ENCODE results near the gene LAMB1. TPM values are rescaled to one million over a fixed set of nuclear protein-coding genes. Genes with fewer than 3 reads are reported as not detected.

Gene LAMB1
- total RNA-seq, 1 experiment from 2014 or later, result 431 TPM

DNA sequence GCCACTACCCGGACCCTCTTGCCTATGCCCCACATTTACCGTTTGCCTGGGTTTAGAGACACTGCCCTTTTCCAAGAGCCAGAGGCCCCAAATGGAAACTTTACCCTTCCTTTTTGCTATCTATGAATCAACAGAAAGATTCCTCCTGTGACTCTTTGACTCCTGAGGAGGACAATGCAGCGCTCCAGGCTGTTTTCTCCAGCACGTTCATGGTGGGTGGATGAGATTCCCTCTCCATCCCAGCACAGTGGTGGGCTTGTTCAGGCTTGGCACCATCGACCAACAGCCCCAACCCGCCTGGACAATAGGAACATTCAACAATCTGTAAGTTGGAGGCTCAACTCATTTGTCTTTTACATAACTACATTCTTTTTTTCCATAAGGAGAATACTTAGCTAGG, 56.1 kb downstream of the LAMB1 start:
- Histone ChIP-seq H3K27me3 (replicated peaks; ENCODE audit: control insufficient read depth, insufficient read depth, low read length) (no peaks in the 10 kb centered on the region), H3K36me3 (ENCODE audit: control insufficient read depth, insufficient read depth, low read length) (peaks cover 11% of the 10 kb centered on the region), H3K4me1 (peaks cover 39% of the 10 kb centered on the region), H3K4me3 (ENCODE audit: low read depth, low read length) (no peak overlapping the region), H3K9me3 (no peaks in the 10 kb centered on the region)
- no TSS peak for BruUV-seq (replicated peaks)
- DNase-seq, result no peak
- no peak for TF ChIP-seq CTCF (IDR thresholded peaks at IDR 0.05; ENCODE audit: insufficient read depth in 1 of 2, low read depth in 1 of 2, low read length in 1 of 2, severe bottlenecking in 1 of 2, unreplicated experiment in 1 of 2)
- intact Hi-C loops (cut with micrococcal nuclease; ENCODE audit: unreplicated experiment), result no loop called here
- peaks cover 98% of the 10 kb centered on the region for H3K36me3 Mint-ChIP-seq (ENCODE audit: insufficient read depth, unreplicated experiment)
- peaks cover 52% of the 10 kb centered on the region for H3K4me1 Mint-ChIP-seq (ENCODE audit: low read depth, unreplicated experiment)
- H3K4me3 Mint-ChIP-seq (ENCODE audit: unreplicated experiment), result no peak overlapping the region
- H3K9me3 Mint-ChIP-seq (ENCODE audit: unreplicated experiment), result no peaks in the 10 kb centered on the region
- no peaks in the 10 kb centered on the region for H3K27me3 Mint-ChIP-seq (ENCODE audit: insufficient read depth, unreplicated experiment)
- ChIA-PET POLR2A (no interaction called here), CTCF (no interaction called here)
- peak overlapping the region; percentile 35 for H3K27ac Mint-ChIP-seq (ENCODE audit: unreplicated experiment)

DNA sequence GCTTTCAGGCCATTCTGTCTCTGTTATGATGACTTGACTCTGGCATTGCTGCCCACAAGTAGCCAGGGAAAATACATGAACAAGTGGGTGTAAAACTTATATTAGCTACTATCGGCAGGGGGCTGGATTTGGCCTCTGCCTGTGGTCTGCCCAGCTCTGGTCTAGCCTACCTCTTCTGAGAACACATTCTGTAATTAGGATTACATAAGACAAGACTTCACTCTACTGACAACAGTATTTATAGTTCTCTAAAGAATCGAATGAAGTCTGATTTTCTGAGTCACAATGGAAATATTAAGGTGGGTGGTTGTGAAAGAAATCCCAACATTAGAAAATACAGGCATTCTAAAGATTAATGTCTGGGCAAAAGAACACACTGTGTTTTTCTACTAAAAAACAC, 56.5 kb downstream of the LAMB1 start:
- peak overlapping the region; percentile 35 for H3K27ac Mint-ChIP-seq (ENCODE audit: unreplicated experiment)
- peaks cover 98% of the 10 kb centered on the region for H3K36me3 Mint-ChIP-seq (ENCODE audit: insufficient read depth, unreplicated experiment)
- no peaks in the 10 kb centered on the region for H3K27me3 Mint-ChIP-seq (ENCODE audit: insufficient read depth, unreplicated experiment)
- Histone ChIP-seq H3K27me3 (replicated peaks; ENCODE audit: control insufficient read depth, insufficient read depth, low read length) (no peaks in the 10 kb centered on the region), H3K36me3 (ENCODE audit: control insufficient read depth, insufficient read depth, low read length) (peaks cover 8% of the 10 kb centered on the region), H3K4me3 (ENCODE audit: low read depth, low read length) (no peak overlapping the region), H3K9me3 (no peaks in the 10 kb centered on the region), H3K4me1 (peaks cover 35% of the 10 kb centered on the region)
- peaks cover 48% of the 10 kb centered on the region for H3K4me1 Mint-ChIP-seq (ENCODE audit: low read depth, unreplicated experiment)
- TF ChIP-seq CTCF (IDR thresholded peaks at IDR 0.05; ENCODE audit: insufficient read depth in 1 of 2, low read depth in 1 of 2, low read length in 1 of 2, severe bottlenecking in 1 of 2, unreplicated experiment in 1 of 2), result no peak
- H3K9me3 Mint-ChIP-seq (ENCODE audit: unreplicated experiment), result no peaks in the 10 kb centered on the region
- intact Hi-C loops (cut with micrococcal nuclease; ENCODE audit: unreplicated experiment), result no loop called here
- BruUV-seq (replicated peaks), result no TSS peak
- ChIA-PET POLR2A (no interaction called here), CTCF (no interaction called here)
- no peak for DNase-seq
- H3K4me3 Mint-ChIP-seq (ENCODE audit: unreplicated experiment), result no peak overlapping the region

GRCh38 chr7:107945332-107945731, 57.6 kb downstream of the LAMB1 start:
- Mint-ChIP-seq H3K9me3 (ENCODE audit: unreplicated experiment) (no peaks in the 10 kb centered on the region), H3K27me3 (ENCODE audit: insufficient read depth, unreplicated experiment) (no peaks in the 10 kb centered on the region), H3K27ac (ENCODE audit: unreplicated experiment) (peak overlapping the region; percentile 29), H3K36me3 (ENCODE audit: insufficient read depth, unreplicated experiment) (peaks cover 98% of the 10 kb centered on the region), H3K4me1 (ENCODE audit: low read depth, unreplicated experiment) (peaks cover 42% of the 10 kb centered on the region), H3K4me3 (ENCODE audit: unreplicated experiment) (no peak overlapping the region)
- ChIA-PET CTCF (interaction anchor here (0.6 kb wide), 1 partner anchor 42 kb away, joined by 3 read pairs; no protein-coding TSS in a partner anchor), POLR2A (no interaction called here)
- TF ChIP-seq CTCF (IDR thresholded peaks at IDR 0.05; ENCODE audit: insufficient read depth in 1 of 2, low read depth in 1 of 2, low read length in 1 of 2, severe bottlenecking in 1 of 2, unreplicated experiment in 1 of 2), result no peak
- H3K27me3 ChIP-seq (replicated peaks; ENCODE audit: control insufficient read depth, insufficient read depth, low read length), result no peaks in the 10 kb centered on the region
- peaks cover 6% of the 10 kb centered on the region for H3K36me3 ChIP-seq (ENCODE audit: control insufficient read depth, insufficient read depth, low read length)
- no TSS peak for BruUV-seq (replicated peaks)
- H3K4me1 ChIP-seq, result peaks cover 23% of the 10 kb centered on the region
- no peaks in the 10 kb centered on the region for H3K9me3 ChIP-seq
- no peak for DNase-seq
- intact Hi-C loops (cut with micrococcal nuclease; ENCODE audit: unreplicated experiment), result no loop called here
- no peak overlapping the region for H3K4me3 ChIP-seq (ENCODE audit: low read depth, low read length)

Measured in Caco-2 (cell line).